Measurements from ENCODE around the gene CXorf65.

CXorf65 gene

GRCh38 chrX:71106427-71106826 lies at the start of gene CXorf65:
TSS of gene CXorf65 (minus strand) at chrX:71106740. CDS start at chrX:71106556, 184 bp downstream.
- peak in 1 of 2 donors; percentile 11 for DNase-seq (ENCODE audit: extremely low read depth in 1 of 2, low read depth in 1 of 2)

DNA sequence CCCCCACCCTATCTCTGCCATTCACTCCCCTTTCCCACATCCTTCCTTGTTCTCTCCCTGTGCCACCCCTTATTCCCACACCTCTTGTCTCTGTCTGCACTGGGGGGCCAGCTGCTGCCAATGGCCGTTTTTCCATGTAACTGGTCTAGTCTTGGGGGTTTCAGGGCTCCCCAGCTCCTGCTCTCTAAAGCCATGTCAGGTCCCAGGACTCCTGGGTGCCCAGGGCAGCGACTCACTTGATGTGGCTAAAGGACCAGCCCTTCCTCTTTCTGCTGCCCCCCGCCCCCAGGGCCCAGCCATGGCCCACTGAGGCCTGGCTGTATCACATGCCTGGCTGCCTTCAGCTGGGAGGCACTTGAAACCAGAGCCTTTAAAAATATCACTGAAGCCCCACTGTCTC lies 48.1 kb upstream of the CXorf65 start:
- DNase-seq (ENCODE audit: extremely low read depth in 1 of 2, low read depth in 1 of 2) = no peak

- no peak for DNase-seq (ENCODE audit: extremely low read depth in 1 of 2, low read depth in 1 of 2)
Observed at GRCh38 chrX:71154196-71154595, 47.7 kb upstream of the CXorf65 start.

GRCh38 chrX:71151366-71151765 lies 44.8 kb upstream of the CXorf65 start:
- no peak for DNase-seq (ENCODE audit: extremely low read depth in 1 of 2, low read depth in 1 of 2)

DNA sequence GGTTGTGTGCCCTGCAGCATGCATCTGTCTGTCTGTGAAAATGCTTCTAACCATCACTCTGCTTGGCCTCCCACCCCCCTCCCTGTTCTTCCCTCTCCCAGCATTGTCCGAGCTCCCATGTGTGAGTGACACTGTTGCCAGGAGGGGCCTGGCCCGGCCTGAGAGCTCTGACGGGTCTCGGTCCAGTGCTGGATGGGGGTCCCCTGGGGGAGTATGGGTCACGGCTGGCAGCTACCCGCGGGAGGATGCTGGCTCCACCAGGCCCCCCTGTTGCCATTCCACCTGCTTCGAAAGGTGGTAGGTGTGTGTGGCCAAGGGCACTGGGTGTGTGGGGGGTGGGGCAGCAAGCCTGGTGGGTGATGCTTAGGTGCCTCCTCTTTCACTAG lies 41.7 kb upstream of the CXorf65 start:
- no peak for DNase-seq (ENCODE audit: extremely low read depth in 1 of 2, low read depth in 1 of 2)

GRCh38 chrX:71147496-71148277 lies 41.1 kb upstream of the CXorf65 start:
- no peak for DNase-seq (ENCODE audit: extremely low read depth in 1 of 2, low read depth in 1 of 2)

DNA sequence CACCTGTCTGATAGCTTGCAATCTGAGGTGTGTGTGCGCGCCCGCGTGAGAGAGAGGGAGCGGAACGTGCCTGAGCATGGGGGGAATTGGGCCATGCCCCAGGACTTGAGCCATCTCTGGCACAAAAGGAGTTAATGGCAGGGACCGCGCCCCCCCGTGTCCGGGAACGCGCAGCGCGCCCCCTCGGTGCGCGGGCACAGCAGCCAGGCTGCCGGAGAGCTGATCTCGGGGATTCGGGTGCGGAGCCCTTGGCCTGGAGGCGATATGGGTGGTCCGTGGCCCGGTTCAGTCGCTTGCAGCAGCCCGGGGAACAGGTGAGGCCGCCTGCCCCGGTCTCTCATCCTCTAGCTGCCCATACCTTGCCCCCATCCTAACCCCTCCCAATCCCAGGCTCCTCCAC lies 38.1 kb upstream of the CXorf65 start, which contains the start of gene NLGN3:
Gene NLGN3, plus strand, starts transcription at position 191 of the 400 bp plus-strand sequence. CDS start 2,909 bp downstream, outside the sequence.
- DNase-seq (ENCODE audit: extremely low read depth in 1 of 2, low read depth in 1 of 2) = no peak

DNA sequence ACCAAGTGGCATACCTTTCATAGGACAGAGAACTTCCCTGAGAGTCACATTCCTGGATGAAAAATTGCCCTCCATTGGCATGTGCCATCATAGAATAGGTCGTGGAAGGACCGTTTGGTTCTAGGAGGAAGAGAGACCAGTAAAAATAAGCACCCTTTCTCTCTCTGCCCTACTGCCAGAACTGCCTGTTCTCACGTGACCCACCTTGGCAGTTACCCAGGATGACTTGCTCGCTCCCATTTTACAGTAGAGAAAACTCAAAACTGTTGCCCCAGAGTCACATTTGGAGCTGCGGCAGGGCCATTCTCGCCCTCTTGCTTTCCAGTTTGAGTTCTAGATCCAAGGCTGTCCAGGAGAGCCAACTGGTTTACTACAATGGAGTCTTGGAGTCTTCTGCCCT lies 37.0 kb upstream of the CXorf65 start:
- no peak for DNase-seq (ENCODE audit: extremely low read depth in 1 of 2, low read depth in 1 of 2)

DNA sequence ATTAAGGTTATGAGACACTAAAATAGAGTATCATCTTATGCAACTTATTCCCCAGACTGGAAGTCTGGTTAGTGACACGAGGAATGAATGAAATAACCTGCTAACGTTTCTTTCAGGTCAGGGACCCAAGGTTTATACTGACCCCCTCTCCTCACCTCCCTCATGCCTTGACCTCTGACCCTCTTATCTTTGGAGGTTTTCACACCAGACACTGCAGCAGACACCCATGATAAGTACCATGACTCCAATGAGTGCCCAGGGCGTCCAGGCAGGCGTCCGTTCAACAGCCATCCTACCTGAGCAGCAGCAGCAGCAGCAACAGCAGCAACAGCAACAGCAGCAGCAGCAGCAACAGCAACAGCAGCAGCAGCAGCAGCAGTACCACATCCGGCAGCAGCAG lies 33.9 kb upstream of the CXorf65 start:
- DNase-seq (ENCODE audit: extremely low read depth in 1 of 2, low read depth in 1 of 2) = no peak

DNA sequence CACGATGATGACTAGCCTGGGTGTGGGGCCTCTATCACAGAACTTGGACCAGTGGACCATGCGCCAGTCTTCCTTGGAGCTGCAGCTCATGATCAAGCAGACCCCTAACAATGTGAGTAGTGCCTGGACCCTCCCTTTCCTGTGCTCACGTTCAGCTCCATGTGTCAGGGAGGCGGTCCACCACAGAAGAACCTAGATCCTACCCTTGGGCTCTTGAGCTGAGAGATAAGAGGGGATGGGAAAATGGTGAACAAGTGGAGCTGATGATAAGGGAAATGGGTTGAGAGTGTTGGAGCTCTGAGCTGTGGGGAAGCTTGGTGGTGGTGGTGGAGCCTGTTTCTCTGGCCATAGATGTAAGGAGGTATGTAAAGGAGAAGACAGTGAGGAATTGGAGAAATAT lies 25.0 kb upstream of the CXorf65 start:
- no peak for DNase-seq (ENCODE audit: extremely low read depth in 1 of 2, low read depth in 1 of 2)

DNA sequence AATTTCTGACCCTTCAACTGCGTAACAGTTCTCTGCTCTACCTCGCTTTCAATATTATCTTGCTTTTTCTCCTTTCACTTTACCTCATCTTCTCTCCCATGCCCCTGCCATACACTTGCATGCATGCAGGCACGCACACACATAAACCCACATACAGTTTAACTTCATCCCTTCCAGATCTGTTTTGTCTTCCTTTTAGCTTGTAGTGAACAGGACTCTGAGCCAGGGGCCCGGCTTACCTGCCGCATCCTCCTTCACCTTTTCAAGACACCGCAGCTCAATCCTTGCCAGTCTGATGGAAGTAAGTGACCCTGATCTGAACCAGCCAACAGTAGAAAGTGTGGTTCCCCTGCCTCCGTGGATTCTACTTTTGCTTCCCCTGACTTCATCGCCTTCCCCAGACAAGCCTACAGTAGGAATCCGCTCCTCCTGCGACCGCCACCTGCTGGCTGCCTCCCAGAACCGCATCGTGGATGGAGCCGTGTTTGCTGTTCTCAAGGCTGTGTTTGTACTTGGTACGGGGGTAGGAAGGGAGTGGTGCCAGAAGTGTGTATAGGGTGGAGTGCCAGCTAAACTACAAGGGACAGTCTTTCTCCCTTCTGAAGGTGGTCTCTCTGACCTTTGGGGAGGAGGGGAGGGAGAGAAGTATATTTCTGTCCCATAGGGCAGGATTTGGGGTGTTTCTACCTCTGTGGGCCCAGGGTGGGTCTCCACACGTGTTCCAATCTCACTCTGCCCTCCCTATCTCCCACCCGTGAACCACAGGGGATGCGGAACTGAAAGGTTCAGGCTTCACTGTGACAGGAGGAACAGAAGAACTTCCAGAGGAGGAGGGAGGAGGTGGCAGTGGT lies 22.6 kb upstream of the CXorf65 start:
- DNase-seq (ENCODE audit: extremely low read depth in 1 of 2, low read depth in 1 of 2) = peak; percentile 32 to 42

DNA sequence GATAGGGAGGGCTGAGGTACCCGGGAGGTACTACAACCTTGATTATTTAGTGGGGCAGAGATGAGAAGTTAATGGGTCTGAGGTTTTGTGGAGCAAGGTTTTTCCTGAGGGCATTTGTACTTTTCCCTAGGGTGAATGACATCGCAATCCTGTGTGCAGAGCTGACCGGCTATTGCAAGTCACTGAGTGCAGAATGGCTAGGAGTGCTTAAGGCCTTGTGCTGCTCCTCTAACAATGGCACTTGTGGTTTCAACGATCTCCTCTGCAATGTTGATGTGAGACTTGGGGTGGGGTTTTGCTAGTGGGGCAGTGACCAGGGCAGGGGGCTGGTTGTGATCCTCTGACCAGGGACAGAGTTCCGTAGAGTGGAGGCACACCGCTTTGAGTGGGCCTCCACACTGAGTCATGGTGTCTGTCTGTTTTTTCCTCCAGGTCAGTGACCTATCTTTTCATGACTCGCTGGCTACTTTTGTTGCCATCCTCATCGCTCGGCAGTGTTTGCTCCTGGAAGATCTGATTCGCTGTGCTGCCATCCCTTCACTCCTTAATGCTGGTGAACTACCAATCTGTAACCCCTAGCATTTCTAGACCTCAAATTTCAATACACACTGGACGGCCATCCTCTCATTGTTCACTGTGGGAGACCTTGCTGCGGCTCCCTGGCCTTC lies 21.8 kb upstream of the CXorf65 start:
- DNase-seq (ENCODE audit: extremely low read depth in 1 of 2, low read depth in 1 of 2) = no peak

DNA sequence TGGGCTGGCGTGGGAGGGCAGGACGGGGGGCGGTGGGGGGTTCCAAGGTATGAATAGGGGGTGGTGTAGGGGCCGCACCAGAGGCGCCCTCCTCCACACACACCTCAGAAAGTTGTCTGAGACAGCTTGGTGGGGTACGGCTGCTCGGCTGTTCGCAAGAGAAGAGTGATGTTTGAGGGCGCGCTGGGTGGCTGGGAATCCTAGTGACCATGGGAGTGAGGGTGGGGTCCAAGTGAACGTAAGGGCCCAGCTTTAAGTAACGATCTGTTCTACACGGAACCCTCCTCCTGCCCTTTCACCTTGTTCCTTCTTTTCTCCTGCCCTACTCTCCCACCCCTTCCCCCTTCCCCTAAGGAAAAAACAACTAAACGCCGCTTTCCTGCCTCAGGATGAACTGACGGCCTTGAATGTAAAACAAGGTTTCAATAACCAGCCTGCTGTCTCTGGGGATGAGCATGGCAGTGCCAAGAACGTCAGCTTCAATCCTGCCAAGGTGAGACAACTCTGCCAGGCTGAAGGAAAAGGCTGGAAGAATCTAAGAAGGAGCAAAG lies 12.5 kb upstream of the CXorf65 start:
- no peak for DNase-seq (ENCODE audit: extremely low read depth in 1 of 2, low read depth in 1 of 2)

DNA sequence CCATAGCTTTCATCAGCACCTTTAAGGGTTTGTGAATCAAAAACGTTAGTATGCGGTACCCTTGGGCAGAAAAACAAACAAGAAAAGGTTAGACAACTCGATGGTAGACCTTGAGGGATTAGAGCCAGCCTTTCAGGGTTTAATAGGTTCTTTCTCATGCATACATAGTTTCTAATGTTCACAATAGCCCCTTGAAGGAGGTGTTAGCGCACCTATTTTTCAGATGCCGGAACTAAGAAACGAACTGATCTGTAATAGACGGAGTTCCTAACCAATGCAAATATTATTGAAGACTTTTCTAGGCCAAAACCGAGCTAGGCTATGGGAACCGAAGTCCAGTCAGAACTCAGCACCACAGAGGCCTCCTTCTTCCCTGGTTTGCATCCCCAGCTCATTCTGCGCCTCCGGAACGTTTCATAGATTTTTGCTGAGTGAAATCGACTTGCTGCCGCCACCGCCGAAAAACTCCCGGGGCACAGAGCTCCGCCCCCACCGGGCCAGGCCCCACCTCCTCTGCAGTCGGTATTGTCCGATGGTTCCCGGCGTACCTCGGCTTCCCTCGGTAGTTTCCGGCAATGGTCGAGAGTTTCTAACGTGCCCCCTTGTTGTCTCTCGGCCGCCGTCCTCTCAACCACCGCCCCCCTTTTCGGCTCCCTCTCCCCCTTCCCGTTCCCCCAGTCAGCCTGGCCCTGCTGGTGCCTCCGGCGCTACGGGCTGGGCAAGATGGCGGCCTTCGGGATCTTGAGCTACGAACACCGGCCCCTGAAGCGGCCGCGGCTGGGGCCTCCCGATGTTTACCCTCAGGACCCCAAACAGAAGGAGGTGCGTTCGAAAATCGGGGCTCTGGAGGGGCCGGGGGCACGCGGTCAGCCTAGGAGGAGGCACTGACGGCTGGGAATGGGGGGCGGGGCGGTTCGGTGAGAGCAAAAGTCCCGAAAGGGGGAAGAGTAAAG lies 11.8 kb upstream of the CXorf65 start, which contains the start of gene MED12:
Gene MED12, plus strand, starts transcription at position 565 of the 953 bp plus-strand sequence. Its CDS starts 159 bp downstream, at position 724.
- DNase-seq (ENCODE audit: extremely low read depth in 1 of 2, low read depth in 1 of 2) = peak; percentile 71 to 75

- DNase-seq (ENCODE audit: extremely low read depth in 1 of 2, low read depth in 1 of 2) = no peak
Observed at GRCh38 chrX:71117358-71117757, 10.8 kb upstream of the CXorf65 start.

DNA sequence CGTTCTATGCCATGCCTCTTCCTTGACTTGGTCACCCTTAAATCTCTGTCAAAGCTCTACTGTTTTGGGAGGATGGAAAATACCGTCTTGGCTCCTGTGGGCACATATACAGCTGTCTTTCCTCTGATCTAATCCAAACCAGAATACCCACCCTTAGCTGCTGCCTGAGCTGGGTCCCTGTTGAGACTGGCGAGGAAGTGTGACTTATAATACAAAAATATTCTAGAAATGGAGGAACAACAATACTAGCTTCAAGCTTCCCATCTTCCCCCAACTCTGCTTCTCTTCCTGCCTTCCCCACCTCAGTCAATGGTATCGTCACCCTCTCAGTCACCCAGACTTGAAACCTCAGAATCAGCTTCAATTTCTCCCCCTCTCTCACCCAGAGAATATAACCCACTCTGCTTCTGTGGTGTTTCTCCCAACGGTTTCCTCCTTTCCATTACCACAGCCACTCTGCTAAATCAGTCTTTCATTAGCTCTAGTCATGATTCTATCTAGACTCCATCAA lies 5.4 kb upstream of the CXorf65 start:
- DNase-seq (ENCODE audit: extremely low read depth in 1 of 2, low read depth in 1 of 2) = no peak

DNA sequence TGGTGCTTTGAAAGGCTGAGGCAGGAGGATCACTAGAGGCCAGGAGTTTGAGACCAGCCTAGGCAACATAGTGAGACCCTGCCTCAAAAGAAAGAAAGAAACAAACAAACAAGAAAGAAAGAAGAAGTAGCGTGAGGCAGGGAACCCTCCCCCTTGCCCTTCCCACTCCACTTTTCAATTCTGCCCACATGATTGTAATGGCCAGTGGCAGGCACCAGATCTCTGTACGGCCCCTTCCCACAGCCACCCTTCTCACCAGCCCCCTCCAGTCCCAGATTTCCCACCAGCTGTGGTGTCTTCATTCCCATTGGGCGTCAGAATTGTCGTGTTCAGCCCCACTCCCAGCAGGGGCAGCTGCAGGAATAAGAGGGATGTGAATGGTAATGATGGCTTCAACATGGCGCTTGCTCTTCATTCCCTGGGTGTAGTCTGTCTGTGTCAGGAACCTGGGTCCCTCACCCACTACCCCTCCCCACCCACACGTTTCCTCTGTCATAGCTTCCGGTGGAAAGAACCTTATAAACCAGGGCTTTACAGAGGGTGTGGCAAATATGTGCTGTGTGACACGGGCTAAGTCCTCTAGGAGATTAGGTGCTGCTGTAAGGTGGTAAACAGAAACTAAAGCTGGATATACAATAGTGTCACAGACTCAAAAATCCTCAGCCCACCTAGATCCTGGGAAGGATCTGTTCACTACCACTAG lies 4.8 kb upstream of the CXorf65 start, which contains the start of gene IL2RG:
Gene IL2RG, minus strand, starts transcription at position 437 of the 703 bp plus-strand sequence. Its CDS starts 38 bp downstream, at position 399.
- DNase-seq (ENCODE audit: extremely low read depth in 1 of 2, low read depth in 1 of 2) = peak; percentile 44 to 73

GRCh38 chrX:71109051-71109450 lies 2.5 kb upstream of the CXorf65 start:
- DNase-seq (ENCODE audit: extremely low read depth in 1 of 2, low read depth in 1 of 2) = no peak

All from stimulated activated CD8-positive, alpha-beta memory T cell treated with anti-CD3 and anti-CD28 coated beads, Interleukin-7, amount 100 ng/mL, for 48 hours (primary cell).